ENCODE results near the gene MMRN2.

Gene MMRN2

DNA sequence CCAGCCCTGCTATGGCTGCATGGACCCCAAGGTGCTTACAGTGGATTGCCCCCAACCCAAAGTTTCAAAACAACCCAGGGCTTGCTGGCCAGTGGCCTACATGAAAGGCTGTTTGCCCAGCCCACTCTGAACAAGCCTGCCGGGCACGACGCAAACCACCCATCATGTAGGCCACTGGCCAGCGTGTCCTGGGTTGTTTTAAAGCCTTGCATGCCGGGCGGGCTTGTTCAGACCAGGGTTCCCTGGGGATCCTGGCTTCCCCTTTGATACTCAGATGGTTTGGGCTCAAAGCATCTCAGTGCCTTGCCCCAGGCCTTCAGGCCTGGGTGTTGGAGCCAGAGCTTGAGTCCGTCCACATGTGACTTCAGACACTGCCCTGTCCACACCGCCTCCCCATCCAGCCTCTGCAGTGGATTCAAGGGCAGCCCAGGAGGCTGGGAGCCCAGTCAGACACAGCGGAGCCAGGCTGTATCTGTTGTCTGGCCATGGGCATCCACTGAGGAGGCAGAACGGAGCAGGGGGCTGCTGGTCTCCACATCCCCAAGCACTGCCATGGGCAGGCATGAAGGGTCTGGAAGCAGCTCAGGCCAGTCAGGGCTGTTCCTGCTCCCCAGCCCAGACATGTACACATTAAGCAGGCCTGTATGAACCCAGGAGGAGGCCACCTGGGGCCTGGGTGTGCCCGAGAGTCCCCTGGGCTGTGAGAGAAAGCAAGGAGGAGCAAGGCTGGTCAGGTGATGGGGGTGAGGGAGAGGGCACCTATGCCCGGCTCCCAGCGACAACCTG is 6.8 kb upstream of the MMRN2 start:
- Mint-ChIP-seq H3K27ac (no peak overlapping the region), H3K9me3 (no peaks in the 10 kb centered on the region), H3K36me3 (no peaks in the 10 kb centered on the region), H3K27me3 (peaks cover 28% of the 10 kb centered on the region), H3K4me3 (no peak overlapping the region), H3K4me1 (peaks cover 32% of the 10 kb centered on the region)
- CTCF ChIA-PET: interaction anchor here (1.4 to 3.4 kb wide), 2 partner anchors 14 to 20 kb away, joined by 3 to 14 read pairs; no protein-coding TSS in a partner anchor
- no peak for DNase-seq

DNA sequence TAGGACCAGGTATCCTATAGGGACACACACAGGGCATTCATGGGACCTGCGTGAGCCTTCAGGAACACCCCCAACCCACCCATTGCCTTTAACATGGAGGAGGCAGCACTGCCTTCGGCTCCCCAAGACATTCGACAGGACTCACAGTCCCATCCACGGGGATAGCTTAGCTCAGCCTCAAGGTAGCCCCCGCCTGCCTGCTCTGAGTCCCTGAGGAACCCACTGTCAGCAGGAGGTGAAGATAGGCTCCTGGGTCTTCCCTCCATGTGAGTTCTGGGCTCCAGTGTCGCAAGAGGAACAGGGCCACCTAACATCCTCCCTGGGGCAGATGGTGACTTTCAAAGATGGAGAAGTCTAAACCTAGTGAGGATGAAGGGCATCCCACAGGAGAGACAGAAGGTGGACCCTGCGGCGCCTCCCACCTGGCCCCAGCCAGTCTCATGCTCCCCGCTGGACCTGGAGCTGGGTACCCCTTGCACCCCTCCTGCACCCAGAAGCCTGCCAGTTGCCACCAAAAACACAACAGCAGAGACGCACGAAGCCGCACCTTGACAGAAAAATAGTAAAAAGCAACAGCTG is 6.0 kb upstream of the MMRN2 start:
- H3K36me3 Mint-ChIP-seq: no peaks in the 10 kb centered on the region
- no peak overlapping the region for H3K27ac Mint-ChIP-seq
- no peak for DNase-seq
- no peak overlapping the region for H3K4me3 Mint-ChIP-seq
- peaks cover 28% of the 10 kb centered on the region for H3K4me1 Mint-ChIP-seq
- CTCF ChIA-PET: interaction anchor here (1.3 kb wide), 1 partner anchor 274 kb away, joined by 3 read pairs; no protein-coding TSS in a partner anchor
- peaks cover 19% of the 10 kb centered on the region for H3K27me3 Mint-ChIP-seq
- H3K9me3 Mint-ChIP-seq: no peaks in the 10 kb centered on the region

DNA sequence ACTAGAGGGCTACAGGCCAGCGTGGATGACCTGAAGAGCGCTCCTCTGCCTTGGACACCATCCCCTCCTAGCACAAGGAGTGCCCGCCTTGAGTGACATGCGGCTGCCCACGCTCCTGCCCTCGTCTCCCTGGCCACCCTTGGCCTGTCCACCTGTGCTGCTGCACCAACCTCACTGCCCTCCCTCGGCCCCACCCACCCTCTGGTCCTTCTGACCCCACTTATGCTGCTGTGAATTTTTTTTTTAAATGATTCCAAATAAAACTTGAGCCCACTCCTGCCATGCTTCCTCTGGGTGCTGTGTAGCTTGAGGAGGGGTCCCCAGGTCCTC is 5.5 kb upstream of the MMRN2 start:
- H3K4me1 Mint-ChIP-seq: peaks cover 25% of the 10 kb centered on the region
- no peak overlapping the region for H3K4me3 Mint-ChIP-seq
- no peak for DNase-seq
- H3K27me3 Mint-ChIP-seq: peaks cover 14% of the 10 kb centered on the region
- H3K9me3 Mint-ChIP-seq: no peaks in the 10 kb centered on the region
- H3K27ac Mint-ChIP-seq: no peak overlapping the region
- no peaks in the 10 kb centered on the region for H3K36me3 Mint-ChIP-seq
- CTCF ChIA-PET: interaction anchor here (0.8 to 1.3 kb wide), 4 partner anchors 20 to 274 kb away, joined by 3 to 4 read pairs (median 3); no protein-coding TSS in a partner anchor

DNA sequence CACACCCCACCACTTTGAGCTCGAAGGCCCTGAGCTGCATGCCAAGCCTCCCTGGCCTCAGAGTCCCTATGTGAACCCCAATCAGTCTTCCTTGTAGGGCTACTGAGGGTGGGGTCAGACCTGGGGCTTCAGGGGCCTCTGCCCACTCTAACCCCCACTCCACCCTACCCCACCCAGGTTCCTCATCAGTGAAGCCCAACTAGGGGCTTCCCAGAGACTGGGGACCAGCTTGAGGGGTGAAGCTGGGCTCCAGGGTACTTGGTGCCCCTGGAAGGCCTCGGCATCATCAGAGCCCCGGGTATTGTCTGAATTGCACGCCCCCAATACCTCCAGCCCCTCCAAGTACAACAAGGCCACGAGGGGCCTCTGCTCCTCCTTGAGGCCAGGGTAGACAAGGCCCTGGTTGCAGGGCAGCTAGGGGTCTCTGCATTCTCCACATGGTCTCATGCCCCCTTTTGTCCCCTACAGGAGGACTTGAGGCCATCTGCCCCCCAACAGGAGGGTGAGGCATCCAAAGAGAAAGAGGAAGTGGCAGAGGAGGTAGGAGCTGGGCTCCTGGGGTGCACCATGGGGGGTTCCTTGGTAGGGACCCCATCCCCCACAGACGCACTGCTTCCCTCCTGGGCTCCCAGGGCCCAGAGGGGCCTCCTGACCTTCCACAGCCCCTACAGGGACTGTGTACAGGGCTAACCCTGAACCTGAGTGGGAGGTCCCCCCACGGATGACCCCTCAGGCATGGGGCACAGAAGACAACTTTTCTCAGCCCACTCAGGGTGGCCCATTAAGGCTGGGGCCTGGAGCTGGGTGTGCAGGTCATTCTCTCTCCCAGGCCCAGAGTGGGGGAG is 4.9 kb upstream of the MMRN2 start:
- CTCF ChIA-PET: interaction anchor here (0.8 to 1.3 kb wide), 5 partner anchors 20 to 273 kb away, joined by 3 to 4 read pairs (median 3); no protein-coding TSS in a partner anchor
- H3K4me3 Mint-ChIP-seq: no peak overlapping the region
- no peak overlapping the region for H3K27ac Mint-ChIP-seq
- H3K9me3 Mint-ChIP-seq: no peaks in the 10 kb centered on the region
- DNase-seq: no peak
- H3K27me3 Mint-ChIP-seq: peaks cover 13% of the 10 kb centered on the region
- H3K36me3 Mint-ChIP-seq: no peaks in the 10 kb centered on the region
- H3K4me1 Mint-ChIP-seq: peaks cover 20% of the 10 kb centered on the region

DNA sequence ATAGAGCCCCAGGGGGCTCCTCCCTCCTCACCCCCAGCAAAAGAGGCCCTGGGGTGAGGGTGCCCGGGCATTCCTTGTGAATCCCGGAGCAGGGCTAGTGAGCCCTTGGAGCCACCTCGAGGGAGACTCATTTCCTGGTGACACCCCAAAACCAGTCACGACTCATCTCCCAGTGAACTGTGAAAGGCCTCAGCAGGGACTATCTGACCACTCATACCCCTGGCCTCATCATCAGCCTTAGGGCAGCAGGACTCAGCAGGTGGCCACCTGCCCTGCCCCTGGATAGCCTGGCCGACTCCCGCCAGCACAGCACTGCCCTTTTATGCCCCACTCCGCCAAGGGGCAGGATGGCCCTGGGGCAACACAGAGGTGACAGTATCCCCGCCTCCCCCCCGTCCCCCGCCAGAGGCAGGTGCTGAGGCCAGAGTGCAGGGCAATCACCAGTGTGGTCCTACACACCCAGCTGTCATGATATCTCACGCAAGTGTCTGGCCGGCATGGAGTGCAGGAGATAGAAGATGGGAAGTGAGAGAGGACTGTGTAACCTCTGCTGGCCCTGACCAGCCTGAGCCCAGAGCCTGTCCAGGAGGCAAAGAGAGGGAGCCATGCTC is 4.2 kb upstream of the MMRN2 start:
- H3K4me1 Mint-ChIP-seq: peaks cover 14% of the 10 kb centered on the region
- no peak overlapping the region for H3K27ac Mint-ChIP-seq
- H3K36me3 Mint-ChIP-seq: no peaks in the 10 kb centered on the region
- peaks cover 7% of the 10 kb centered on the region for H3K27me3 Mint-ChIP-seq
- H3K4me3 Mint-ChIP-seq: no peak overlapping the region
- CTCF ChIA-PET: interaction anchor here (1.0 to 1.5 kb wide), 3 partner anchors 23 to 268 kb away, joined by 4 to 5 read pairs (median 4); no protein-coding TSS in a partner anchor
- no peak for DNase-seq
- H3K9me3 Mint-ChIP-seq: no peaks in the 10 kb centered on the region

DNA sequence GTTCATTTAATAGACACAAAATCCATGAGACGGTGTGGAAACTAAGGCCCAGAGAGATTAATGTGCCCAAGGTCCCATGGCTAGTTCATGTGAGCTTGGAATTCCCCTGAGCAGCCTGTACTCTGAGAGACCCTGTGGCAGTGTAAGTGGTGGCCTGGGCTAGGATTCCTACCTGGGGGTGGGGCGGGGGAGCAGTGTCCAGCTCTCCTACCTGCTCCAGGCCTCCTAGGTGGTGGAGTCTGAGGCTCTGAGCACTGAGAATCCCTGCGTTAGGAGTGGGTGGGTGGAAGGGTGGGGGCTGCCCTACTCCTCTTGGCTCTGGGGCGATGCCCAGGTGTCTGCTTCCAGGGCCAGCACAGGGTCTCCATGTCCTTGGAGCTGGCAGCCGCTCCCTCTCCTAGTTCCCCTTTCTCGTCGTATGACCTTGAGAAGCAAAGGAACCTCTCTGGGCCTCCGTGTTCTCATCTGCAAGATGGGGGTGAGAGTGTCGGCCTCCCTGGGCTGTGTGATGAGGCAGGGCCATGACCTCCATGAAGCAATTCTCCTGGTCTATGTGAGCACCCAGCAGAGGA is 3.5 kb upstream of the MMRN2 start:
- H3K4me1 Mint-ChIP-seq: peaks cover 13% of the 10 kb centered on the region
- H3K27ac Mint-ChIP-seq: no peak overlapping the region
- H3K36me3 Mint-ChIP-seq: no peaks in the 10 kb centered on the region
- H3K4me3 Mint-ChIP-seq: no peak overlapping the region
- CTCF ChIA-PET: interaction anchor here (0.8 to 2.1 kb wide), 8 partner anchors 8 to 267 kb away, joined by 3 to 19 read pairs (median 5); no protein-coding TSS in a partner anchor
- peaks cover 4% of the 10 kb centered on the region for H3K27me3 Mint-ChIP-seq
- no peak for DNase-seq
- no peaks in the 10 kb centered on the region for H3K9me3 Mint-ChIP-seq

DNA sequence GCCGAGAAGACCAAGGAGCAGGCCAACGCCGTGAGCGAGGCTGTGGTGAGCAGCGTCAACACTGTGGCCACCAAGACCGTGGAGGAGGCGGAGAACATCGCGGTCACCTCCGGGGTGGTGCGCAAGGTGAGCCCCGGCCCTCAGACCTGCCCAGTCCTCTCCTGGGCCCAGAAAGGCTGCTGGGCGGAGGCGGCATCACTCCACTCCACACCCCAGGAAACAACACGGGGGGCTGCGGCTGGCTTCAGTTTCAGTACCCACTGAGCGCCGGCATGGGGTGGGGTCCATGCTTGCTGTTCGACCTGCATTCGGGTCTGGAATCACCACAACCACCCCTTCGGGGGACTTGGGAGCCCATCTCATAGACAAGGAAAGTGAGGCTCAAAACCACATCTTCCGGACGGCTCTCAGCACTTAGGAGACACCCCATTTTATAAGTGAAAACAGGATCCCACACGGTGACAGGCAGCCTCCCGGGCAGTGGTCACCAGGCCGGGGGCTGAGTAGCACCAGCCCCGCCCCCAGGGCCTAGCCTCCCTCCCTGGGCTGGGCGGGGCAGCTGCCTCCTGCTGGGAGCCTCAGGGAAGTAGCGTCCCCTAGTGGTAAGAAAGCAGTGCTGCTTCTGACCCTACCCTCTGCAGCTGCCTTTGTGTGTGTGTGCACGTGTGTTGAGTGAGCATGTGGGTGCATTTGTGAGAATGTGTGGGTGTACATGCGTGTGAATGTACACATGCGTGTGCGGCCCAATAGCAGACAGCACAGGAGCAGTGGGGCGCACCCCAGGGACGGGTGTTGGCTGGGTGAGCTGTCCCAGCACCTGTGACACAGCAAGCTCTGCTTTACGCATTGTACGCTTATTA is 2.8 kb upstream of the MMRN2 start:
- CTCF ChIA-PET: interaction anchor here (0.8 to 2.1 kb wide), 8 partner anchors 9 to 266 kb away, joined by 3 to 19 read pairs (median 5); no protein-coding TSS in a partner anchor
- Mint-ChIP-seq H3K9me3 (no peaks in the 10 kb centered on the region), H3K36me3 (no peaks in the 10 kb centered on the region), H3K4me1 (peaks cover 8% of the 10 kb centered on the region), H3K4me3 (no peak overlapping the region), H3K27me3 (peaks cover 4% of the 10 kb centered on the region), H3K27ac (no peak overlapping the region)
- peak; percentile 62 for DNase-seq

DNA sequence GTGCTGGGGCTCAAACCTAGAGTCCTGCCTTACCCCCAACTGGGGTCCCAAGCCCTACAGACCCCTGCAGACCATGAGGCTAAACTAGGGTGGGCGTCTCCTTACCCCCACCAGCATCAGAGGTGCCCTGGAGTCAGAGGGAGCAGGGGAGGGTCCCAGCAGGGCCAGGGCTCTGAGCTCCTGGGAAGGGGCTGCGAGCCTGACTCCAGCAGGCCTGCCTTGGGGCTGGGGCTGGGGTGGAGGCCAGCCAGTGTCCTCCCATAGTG is 2.3 kb upstream of the MMRN2 start:
- CTCF ChIA-PET: interaction anchor here (1.7 to 2.1 kb wide), 2 partner anchors 9 to 20 kb away, joined by 6 to 19 read pairs; no protein-coding TSS in a partner anchor
- H3K9me3 Mint-ChIP-seq: no peaks in the 10 kb centered on the region
- H3K27ac Mint-ChIP-seq: no peak overlapping the region
- no peak overlapping the region for H3K4me3 Mint-ChIP-seq
- H3K4me1 Mint-ChIP-seq: peaks cover 8% of the 10 kb centered on the region
- H3K27me3 Mint-ChIP-seq: peaks cover 4% of the 10 kb centered on the region
- no peaks in the 10 kb centered on the region for H3K36me3 Mint-ChIP-seq
- DNase-seq: no peak

DNA sequence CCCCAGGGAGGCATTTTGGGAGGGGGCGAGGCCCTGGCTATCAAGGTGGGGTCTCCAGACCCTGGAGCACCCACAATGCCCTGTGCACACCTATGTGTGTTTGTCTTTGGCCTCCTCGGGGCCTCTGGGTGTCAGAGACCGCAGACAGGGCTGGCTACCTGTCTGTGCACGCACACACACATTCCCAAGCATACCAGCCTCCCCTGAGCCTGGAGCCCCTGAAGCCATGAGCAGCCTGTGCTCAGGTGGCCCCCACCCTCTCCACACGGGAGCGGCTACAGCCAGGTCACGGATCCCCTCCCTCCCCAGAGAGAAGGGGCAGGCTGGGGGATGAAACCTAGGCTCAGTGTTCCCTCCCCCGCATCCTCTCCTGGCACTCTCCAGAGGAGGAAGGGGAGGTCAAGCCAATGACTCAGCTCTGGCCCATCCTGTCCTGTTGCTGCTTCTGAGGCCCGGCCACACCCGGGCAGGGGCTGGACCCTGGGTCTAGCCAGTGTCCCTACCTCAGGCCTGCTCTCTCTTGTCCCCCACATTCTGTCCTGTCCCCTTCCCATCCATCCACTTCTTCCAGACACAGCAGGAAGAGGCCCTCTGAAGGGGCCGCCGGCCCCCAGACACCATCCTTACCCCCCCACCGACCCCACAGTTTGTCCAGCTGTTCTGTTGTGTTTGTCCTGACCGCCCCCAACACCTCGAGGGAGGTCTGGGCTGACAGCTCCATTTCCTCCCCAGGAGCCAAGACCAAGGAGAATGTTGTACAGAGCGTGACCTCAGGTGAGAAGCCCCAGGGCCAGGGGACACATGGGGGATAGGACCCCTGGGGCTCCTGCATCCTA is 1.7 kb upstream of the MMRN2 start:
- peaks cover 8% of the 10 kb centered on the region for H3K4me1 Mint-ChIP-seq
- H3K36me3 Mint-ChIP-seq: no peaks in the 10 kb centered on the region
- DNase-seq: no peak
- peaks cover 4% of the 10 kb centered on the region for H3K27me3 Mint-ChIP-seq
- H3K4me3 Mint-ChIP-seq: no peak overlapping the region
- H3K9me3 Mint-ChIP-seq: no peaks in the 10 kb centered on the region
- CTCF ChIA-PET: interaction anchor here (0.6 to 2.1 kb wide), 4 partner anchors 10 to 190 kb away, joined by 3 to 19 read pairs (median 6); no protein-coding TSS in a partner anchor
- H3K27ac Mint-ChIP-seq: no peak overlapping the region

DNA sequence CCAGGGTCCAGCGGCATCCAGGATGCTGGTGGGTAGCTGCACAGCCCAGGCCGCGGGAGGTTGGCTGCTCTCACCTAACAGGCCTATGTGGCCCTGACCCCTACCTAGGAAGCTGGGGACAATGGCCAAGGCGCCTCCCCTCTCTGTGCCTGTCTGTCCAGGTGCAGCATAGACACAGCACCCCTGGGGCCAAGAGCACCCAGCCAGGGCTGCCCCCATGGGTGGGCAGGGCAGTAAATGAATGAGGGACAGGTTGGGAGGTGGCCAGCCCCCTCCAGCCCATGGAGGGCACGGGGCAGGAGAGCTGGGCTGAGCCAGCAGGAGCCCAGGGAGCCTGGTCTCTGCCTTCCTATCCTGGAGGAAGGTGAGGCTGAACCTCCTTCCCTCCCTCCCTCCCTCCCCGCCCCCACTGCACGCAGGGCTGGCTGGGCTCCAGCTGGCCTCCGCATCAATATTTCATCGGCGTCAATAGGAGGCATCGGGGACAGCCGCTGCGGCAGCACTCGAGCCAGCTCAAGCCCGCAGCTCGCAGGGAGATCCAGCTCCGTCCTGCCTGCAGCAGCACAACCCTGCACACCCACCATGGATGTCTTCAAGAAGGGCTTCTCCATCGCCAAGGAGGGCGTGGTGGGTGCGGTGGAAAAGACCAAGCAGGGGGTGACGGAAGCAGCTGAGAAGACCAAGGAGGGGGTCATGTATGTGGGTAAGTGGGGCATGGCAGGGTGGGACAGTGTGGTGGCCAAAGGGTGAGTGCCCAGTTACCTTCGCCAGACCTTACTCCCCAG is 893 bp upstream of the MMRN2 start, which contains the start of gene SNCG:
Gene SNCG, plus strand, starts transcription at position 484 of the 785 bp plus-strand sequence. Its CDS starts 99 bp downstream, at position 583.
- Mint-ChIP-seq H3K27me3 (peaks cover 4% of the 10 kb centered on the region), H3K27ac (no peak within 1 kb of the TSS), H3K36me3 (peaks cover under 1% of the 10 kb centered on the region), H3K4me3 (no peak within 1 kb of the TSS), H3K9me3 (peaks cover 2% of the 10 kb centered on the region), H3K4me1 (peaks cover 8% of the 10 kb centered on the region)
- CTCF ChIA-PET: interaction anchor here (0.6 to 1.6 kb wide), 2 partner anchors 12 to 191 kb away, joined by 3 to 6 read pairs; no protein-coding TSS in a partner anchor
- no peak for DNase-seq

DNA sequence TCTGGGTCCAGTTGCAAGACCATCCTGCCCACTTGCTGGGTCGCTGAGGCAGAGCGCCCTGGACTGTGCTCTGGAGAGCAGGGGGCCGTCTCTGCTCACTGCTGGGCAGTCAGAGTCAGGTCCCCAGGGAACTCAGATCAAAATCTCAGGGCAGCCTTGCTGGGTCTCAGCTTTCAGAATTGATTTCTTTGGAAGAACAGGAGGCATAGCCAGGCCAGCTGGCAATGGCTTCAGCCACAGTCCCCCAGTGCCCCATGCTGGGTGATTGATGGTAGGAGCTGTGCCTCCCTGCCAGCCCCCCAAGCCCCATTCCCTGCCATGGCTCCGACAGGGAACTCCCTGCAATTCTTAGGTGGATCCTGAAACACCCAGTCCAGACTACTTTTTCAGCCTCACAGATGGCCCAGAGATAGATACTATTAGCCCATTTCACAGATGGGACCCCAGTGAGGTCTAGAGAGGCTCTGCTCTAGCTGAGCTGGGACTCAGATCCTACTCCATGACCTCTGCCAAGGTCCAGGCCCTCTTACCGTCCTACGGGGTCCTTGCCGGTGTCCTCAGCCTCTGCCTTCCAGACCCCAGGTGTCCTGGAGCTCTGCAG is 467 bp downstream of the MMRN2 start:
- Mint-ChIP-seq H3K4me1 (peaks cover 11% of the 10 kb centered on the region), H3K4me3 (no peak overlapping the region), H3K36me3 (peaks cover 6% of the 10 kb centered on the region), H3K9me3 (peaks cover 14% of the 10 kb centered on the region), H3K27ac (no peak overlapping the region), H3K27me3 (peaks cover 4% of the 10 kb centered on the region)
- DNase-seq: no peak
- CTCF ChIA-PET: interaction anchor here (0.9 to 1.6 kb wide), 3 partner anchors 14 to 18 kb away, joined by 3 read pairs; no protein-coding TSS in a partner anchor

All from activated naive CD4-positive, alpha-beta T cell treated with anti-CD3 and anti-CD28 coated beads, Interleukin-2, amount 10 ng/mL, durations not matched to agents 7 days and 5 days (primary cell).